ENCODE measurements around the gene FHL3. TPM values are rescaled to one million over a fixed set of nuclear protein-coding genes. Genes with fewer than 3 reads are reported as not detected.

The FHL3 gene
- 58.5 TPM for total RNA-seq

GRCh38 chr1:38005195-38006007 is at the start of gene FHL3:
Gene FHL3 (minus strand): TSS chr1:38005514. CDS start chr1:37999412, 6,102 bp downstream.
- Histone ChIP-seq H3K4me1 (ENCODE audit: control insufficient read depth in 3 of 3, insufficient read depth in 3 of 3, low read length in 3 of 3) (peaks cover 63 to 80% (median 78%) of the 10 kb centered on the region in 3 donors), H3K4me3 (ENCODE audit: low read length in 3 of 3) (peak within 1 kb of the TSS; percentile 88 to 98 (median 98)), H3K27me3 (ENCODE audit: control insufficient read depth in 3 of 3, insufficient read depth in 3 of 3, low read length in 3 of 3) (no peaks in the 10 kb centered on the region), H3K36me3 (ENCODE audit: control insufficient read depth in 3 of 3, insufficient read depth in 3 of 3, low read length in 3 of 3) (peaks cover 8 to 14% (median 9%) of the 10 kb centered on the region in 3 donors), H3K9me3 (ENCODE audit: control insufficient read depth in 3 of 3, low read length in 3 of 3) (no peaks in the 10 kb centered on the region), H3K27ac (ENCODE audit: low read depth, low read length) (peak within 1 kb of the TSS; percentile 100), H3K9ac (ENCODE audit: low read depth in 1 of 3, low read length in 3 of 3) (peak within 1 kb of the TSS; percentile 98 to 100 (median 100))

- Histone ChIP-seq H3K36me3 (ENCODE audit: control insufficient read depth in 3 of 3, insufficient read depth in 3 of 3, low read length in 3 of 3) (no peaks in the 10 kb centered on the region), H3K9me3 (ENCODE audit: control insufficient read depth in 3 of 3, low read length in 3 of 3) (no peaks in the 10 kb centered on the region), H3K4me3 (ENCODE audit: low read length in 3 of 3) (no peak overlapping the region), H3K27me3 (ENCODE audit: control insufficient read depth in 3 of 3, insufficient read depth in 3 of 3, low read length in 3 of 3) (peaks cover 5 to 28% (median 16%) of the 10 kb centered on the region in 3 donors), H3K4me1 (ENCODE audit: control insufficient read depth in 3 of 3, insufficient read depth in 3 of 3, low read length in 3 of 3) (peaks cover 0 to 1% (median 0%) of the 10 kb centered on the region in 3 donors), H3K9ac (ENCODE audit: low read depth in 1 of 3, low read length in 3 of 3) (no peak overlapping the region), H3K27ac (ENCODE audit: low read depth, low read length) (no peak overlapping the region)
These were observed 48.2 kb upstream of the FHL3 start for GRCh38 chr1:38053416-38054091.

DNA sequence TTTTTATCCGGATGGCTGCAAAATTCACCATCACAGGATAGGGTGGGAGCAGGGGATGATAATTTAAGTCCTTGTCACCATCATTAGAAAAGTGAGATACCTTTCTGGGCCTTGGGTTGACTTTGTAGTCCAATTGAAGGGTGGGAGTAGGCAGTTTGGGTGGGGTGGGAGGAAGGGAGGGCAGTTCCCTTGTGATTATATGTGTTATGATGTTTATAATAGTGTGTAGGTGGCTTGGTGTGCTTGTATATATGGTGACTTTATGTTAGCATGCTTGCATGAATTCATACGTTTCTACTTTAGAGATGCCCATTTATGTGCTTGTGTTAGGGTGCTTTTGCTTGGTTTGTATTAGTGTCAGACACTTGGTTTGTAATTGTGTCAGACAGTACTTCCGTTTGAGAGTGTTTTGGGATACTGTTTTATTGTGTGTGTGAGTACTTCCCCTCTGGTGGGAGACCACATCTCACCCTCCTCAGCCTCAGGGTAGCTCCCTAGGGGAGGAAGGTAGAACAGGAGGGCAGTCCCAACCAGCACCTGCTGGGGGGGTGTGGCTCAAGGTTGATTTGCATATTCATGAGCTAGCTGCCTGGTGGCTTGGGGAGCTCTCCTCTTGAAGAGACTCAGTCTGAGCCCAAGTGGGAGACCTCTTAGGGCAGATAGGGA is 47.6 kb upstream of the FHL3 start:
- H3K27me3 ChIP-seq (ENCODE audit: control insufficient read depth in 3 of 3, insufficient read depth in 3 of 3, low read length in 3 of 3) = peaks cover 7 to 29% (median 16%) of the 10 kb centered on the region in 3 donors
- H3K4me3 ChIP-seq (ENCODE audit: low read length in 3 of 3) = no peak overlapping the region
- H3K27ac ChIP-seq (ENCODE audit: low read depth, low read length) = no peak overlapping the region

GRCh38 chr1:38051079-38051543 is 45.8 kb upstream of the FHL3 start:
- H3K36me3 ChIP-seq (ENCODE audit: control insufficient read depth in 3 of 3, insufficient read depth in 3 of 3, low read length in 3 of 3) = no peaks in the 10 kb centered on the region
- no peak overlapping the region for H3K4me3 ChIP-seq (ENCODE audit: low read length in 3 of 3)
- H3K9ac ChIP-seq (ENCODE audit: low read depth in 1 of 3, low read length in 3 of 3) = no peak overlapping the region
- no peak overlapping the region for H3K27ac ChIP-seq (ENCODE audit: low read depth, low read length)
- H3K4me1 ChIP-seq (ENCODE audit: control insufficient read depth in 3 of 3, insufficient read depth in 3 of 3, low read length in 3 of 3) = peaks cover 7 to 14% (median 7%) of the 10 kb centered on the region in 3 donors
- H3K27me3 ChIP-seq (ENCODE audit: control insufficient read depth in 3 of 3, insufficient read depth in 3 of 3, low read length in 3 of 3) = peaks cover 7 to 36% (median 16%) of the 10 kb centered on the region in 3 donors
- no peaks in the 10 kb centered on the region for H3K9me3 ChIP-seq (ENCODE audit: control insufficient read depth in 3 of 3, low read length in 3 of 3)

More for the DNA sequence above, 47.6 kb upstream of the FHL3 start:
- Histone ChIP-seq H3K9me3 (ENCODE audit: control insufficient read depth in 3 of 3, low read length in 3 of 3) (no peaks in the 10 kb centered on the region), H3K36me3 (ENCODE audit: control insufficient read depth in 3 of 3, insufficient read depth in 3 of 3, low read length in 3 of 3) (no peaks in the 10 kb centered on the region), H3K9ac (ENCODE audit: low read depth in 1 of 3, low read length in 3 of 3) (no peak overlapping the region), H3K4me1 (ENCODE audit: control insufficient read depth in 3 of 3, insufficient read depth in 3 of 3, low read length in 3 of 3) (peaks cover under 1 to 6% (median under 1%) of the 10 kb centered on the region in 3 donors)

DNA sequence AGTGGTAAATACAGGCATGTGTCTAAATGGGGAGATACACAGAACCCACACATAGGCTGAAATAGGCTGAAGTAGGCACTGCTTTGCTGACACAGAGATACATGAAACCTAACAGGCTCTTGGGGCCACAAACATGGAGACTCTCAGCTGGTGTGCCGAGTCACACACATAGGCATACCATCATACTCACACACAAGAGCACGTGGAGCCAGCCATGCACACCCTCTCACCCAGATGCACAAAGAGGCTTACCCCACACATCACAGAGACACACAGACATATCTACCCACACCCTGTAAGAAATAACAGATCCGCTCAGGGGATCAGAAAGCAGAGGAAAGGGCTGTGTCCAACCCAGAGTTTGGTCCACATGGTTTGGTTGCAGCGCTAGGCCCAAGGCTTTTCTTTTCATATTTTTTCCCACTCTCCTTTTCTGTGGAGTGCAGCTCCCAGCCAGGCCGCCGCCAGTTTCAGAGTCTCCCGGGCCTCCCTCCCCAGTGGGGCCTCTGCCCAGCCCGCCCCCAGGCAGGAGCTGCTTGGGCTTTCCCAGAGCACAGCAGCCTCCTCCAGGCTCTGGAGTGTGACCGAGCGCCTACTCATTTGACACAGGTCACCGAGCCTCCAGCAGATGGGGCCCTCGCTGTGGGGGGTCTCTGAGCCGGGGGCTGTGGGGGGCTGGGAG is 45.2 kb upstream of the FHL3 start:
- no peak overlapping the region for H3K9ac ChIP-seq (ENCODE audit: low read depth in 1 of 3, low read length in 3 of 3)
- H3K27ac ChIP-seq (ENCODE audit: low read depth, low read length) = no peak overlapping the region
- peaks cover 9 to 17% (median 10%) of the 10 kb centered on the region in 3 donors for H3K4me1 ChIP-seq (ENCODE audit: control insufficient read depth in 3 of 3, insufficient read depth in 3 of 3, low read length in 3 of 3)
- H3K9me3 ChIP-seq (ENCODE audit: control insufficient read depth in 3 of 3, low read length in 3 of 3) = no peaks in the 10 kb centered on the region
- H3K36me3 ChIP-seq (ENCODE audit: control insufficient read depth in 3 of 3, insufficient read depth in 3 of 3, low read length in 3 of 3) = no peaks in the 10 kb centered on the region
- H3K27me3 ChIP-seq (ENCODE audit: control insufficient read depth in 3 of 3, insufficient read depth in 3 of 3, low read length in 3 of 3) = peaks cover 11 to 40% (median 20%) of the 10 kb centered on the region in 3 donors
- H3K4me3 ChIP-seq (ENCODE audit: low read length in 3 of 3) = no peak overlapping the region

DNA sequence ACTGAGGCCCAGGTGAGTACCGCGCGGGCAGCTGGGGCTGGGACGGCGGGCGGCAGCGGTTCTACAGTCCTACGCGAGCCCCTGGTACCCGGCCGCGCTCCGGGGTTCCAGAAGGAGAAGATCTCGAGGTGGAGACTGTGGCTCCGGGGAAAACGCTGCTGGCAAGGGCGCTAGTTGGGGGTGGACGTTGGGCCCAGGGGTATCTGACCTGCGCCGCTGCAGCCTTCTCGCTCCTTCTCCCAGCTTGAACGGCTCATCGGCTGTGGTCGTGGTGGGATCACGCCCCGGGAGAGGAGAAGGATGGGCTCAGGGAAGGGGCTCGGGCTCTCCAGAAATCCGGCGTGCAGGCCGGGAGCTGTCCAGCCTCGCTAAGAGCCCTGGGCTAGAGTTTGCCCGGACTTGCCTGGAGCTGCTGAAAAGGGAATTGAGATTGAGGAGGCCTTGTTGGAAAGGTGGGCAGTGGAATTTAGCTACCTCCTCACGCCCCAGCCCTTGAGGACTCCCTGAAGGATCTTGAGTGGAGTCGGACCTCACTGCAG is 42.4 kb upstream of the FHL3 start:
- peak overlapping the region in 2 of 3 donors; percentile 72 to 73 for H3K9ac ChIP-seq (ENCODE audit: low read depth in 1 of 3, low read length in 3 of 3)
- no peaks in the 10 kb centered on the region for H3K36me3 ChIP-seq (ENCODE audit: control insufficient read depth in 3 of 3, insufficient read depth in 3 of 3, low read length in 3 of 3)
- peaks cover 29 to 49% (median 37%) of the 10 kb centered on the region in 3 donors for H3K27me3 ChIP-seq (ENCODE audit: control insufficient read depth in 3 of 3, insufficient read depth in 3 of 3, low read length in 3 of 3)
- H3K4me1 ChIP-seq (ENCODE audit: control insufficient read depth in 3 of 3, insufficient read depth in 3 of 3, low read length in 3 of 3) = peaks cover 21 to 28% (median 22%) of the 10 kb centered on the region in 3 donors
- H3K27ac ChIP-seq (ENCODE audit: low read depth, low read length) = no peak overlapping the region
- peak overlapping the region in 2 of 3 donors; percentile 69 to 70 for H3K4me3 ChIP-seq (ENCODE audit: low read length in 3 of 3)
- H3K9me3 ChIP-seq (ENCODE audit: control insufficient read depth in 3 of 3, low read length in 3 of 3) = no peaks in the 10 kb centered on the region

DNA sequence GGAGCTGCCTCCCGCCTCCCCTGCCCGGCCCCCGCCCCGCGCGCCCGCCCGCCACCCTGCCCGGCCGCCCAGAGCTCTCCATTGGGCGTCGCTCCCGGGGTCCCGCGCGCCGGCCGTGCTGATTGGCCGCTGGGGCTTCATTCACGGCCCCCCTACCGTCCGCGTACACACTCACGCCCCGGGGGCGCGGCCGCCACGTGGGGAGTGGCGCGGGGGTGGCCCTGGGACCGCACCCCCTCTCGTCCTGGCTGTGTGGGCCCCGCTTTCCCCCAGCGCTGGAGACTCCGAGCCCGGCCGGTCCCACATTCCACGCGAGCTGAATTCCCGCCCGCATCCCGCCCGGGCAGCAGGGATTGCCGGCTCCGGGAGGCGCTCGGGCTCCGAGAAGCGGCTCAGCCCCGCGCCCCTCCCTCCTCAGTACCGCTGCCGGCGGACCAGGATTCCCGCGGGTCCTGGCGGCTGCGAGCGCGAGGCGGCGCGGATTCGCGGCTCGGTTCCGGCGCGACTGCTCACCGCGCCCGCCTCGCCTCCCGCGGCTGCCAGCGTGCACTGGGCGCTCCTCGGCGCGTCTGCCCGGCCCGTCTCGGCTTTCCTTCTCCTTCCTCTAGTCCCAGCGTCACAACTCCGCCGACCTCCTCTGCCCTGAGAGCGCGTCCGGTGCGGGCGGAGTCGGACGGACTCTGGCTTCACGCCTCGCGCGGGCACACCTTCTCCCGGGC is 41.7 kb upstream of the FHL3 start:
- no peaks in the 10 kb centered on the region for H3K9me3 ChIP-seq (ENCODE audit: control insufficient read depth in 3 of 3, low read length in 3 of 3)
- peak overlapping the region in 2 of 3 donors; percentile 69 to 70 for H3K4me3 ChIP-seq (ENCODE audit: low read length in 3 of 3)
- H3K27ac ChIP-seq (ENCODE audit: low read depth, low read length) = no peak overlapping the region
- no peaks in the 10 kb centered on the region for H3K36me3 ChIP-seq (ENCODE audit: control insufficient read depth in 3 of 3, insufficient read depth in 3 of 3, low read length in 3 of 3)
- peak overlapping the region in 2 of 3 donors; percentile 72 to 73 for H3K9ac ChIP-seq (ENCODE audit: low read depth in 1 of 3, low read length in 3 of 3)
- peaks cover 21 to 28% (median 22%) of the 10 kb centered on the region in 3 donors for H3K4me1 ChIP-seq (ENCODE audit: control insufficient read depth in 3 of 3, insufficient read depth in 3 of 3, low read length in 3 of 3)
- peaks cover 35 to 55% (median 43%) of the 10 kb centered on the region in 3 donors for H3K27me3 ChIP-seq (ENCODE audit: control insufficient read depth in 3 of 3, insufficient read depth in 3 of 3, low read length in 3 of 3)

DNA sequence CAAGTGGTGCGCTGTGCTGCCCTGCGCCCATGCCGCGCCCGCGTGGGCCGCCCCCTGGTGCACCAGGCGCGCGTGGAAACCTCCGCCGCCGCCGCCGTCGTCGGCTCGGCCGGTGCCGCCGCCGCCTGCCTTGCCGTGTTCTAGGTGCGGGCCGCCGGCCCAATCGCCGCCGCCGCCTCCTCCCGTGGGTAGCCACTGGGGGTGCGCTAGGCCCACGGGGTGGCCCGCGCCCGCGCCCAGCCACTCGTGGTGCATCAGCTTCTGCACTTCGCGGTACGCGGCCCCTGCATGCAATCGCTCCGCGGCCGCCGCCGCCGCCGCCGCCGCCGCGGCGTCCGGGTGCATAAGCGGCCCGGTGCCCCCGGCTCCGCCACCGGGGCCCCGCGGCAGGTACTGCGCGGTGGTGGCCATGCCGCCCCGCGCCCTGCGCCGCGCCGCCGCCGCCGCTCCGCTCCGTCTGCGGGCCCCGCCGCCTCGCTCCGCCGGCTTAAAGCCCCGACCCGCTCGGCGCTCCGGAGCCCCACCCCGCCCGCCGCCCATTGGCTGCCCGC is 41.1 kb upstream of the FHL3 start, which contains the start of gene POU3F1:
TSS of gene POU3F1 (minus strand) at position 461 of the 551 bp plus-strand sequence. CDS start at position 411, 50 bp downstream.
- peak within 1 kb of the TSS in 2 of 3 donors; percentile 72 to 73 for H3K9ac ChIP-seq (ENCODE audit: low read depth in 1 of 3, low read length in 3 of 3)

More for the DNA sequence above, 41.1 kb upstream of the FHL3 start, which contains the start of gene POU3F1:
- H3K4me1 ChIP-seq (ENCODE audit: control insufficient read depth in 3 of 3, insufficient read depth in 3 of 3, low read length in 3 of 3) = peaks cover 21 to 28% (median 22%) of the 10 kb centered on the region in 3 donors
- peak within 1 kb of the TSS in 2 of 3 donors; percentile 69 to 70 for H3K4me3 ChIP-seq (ENCODE audit: low read length in 3 of 3)
- peaks cover 39 to 60% (median 46%) of the 10 kb centered on the region in 3 donors for H3K27me3 ChIP-seq (ENCODE audit: control insufficient read depth in 3 of 3, insufficient read depth in 3 of 3, low read length in 3 of 3)
- no peak within 1 kb of the TSS for H3K27ac ChIP-seq (ENCODE audit: low read depth, low read length)
- H3K36me3 ChIP-seq (ENCODE audit: control insufficient read depth in 3 of 3, insufficient read depth in 3 of 3, low read length in 3 of 3) = no peaks in the 10 kb centered on the region
- no peaks in the 10 kb centered on the region for H3K9me3 ChIP-seq (ENCODE audit: control insufficient read depth in 3 of 3, low read length in 3 of 3)
